ENCODE measurements around the gene GDAP1L1.

The GDAP1L1 gene

DNA sequence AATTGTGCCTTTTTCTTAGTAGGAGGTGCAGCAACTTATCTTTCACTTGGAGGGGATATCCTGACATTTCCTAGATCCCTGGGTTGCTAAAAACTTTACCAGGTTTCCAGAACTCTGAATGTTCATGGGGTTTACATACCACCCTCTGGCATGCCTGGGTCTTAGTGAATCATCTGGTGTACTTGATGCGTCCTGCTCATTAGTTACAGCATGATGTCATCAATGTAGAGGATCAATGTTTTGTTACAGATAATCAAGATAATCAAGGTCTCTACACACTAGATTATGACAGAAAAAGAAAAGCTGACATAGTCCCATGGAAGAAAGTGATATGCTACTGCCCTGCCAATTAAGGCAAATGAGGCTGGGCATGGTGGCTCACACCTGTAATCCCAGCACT lies 36.9 kb downstream of the GDAP1L1 start:
- Histone ChIP-seq H3K9ac (ENCODE audit: low read length) (no peak overlapping the region), H3K27me3 (ENCODE audit: insufficient read depth, low read length) (no peaks in the 10 kb centered on the region), H3K23ac (ENCODE audit: low read length) (no peak overlapping the region), H3K79me1 (ENCODE audit: low read length) (no peaks in the 10 kb centered on the region), H3K4ac (ENCODE audit: low read depth, low read length) (no peak overlapping the region), H3K9me3 (ENCODE audit: insufficient read depth, low read depth, low read length) (no peaks in the 10 kb centered on the region), H2BK5ac (ENCODE audit: low read depth, low read length, poor library complexity) (no peak overlapping the region), H3K27ac (ENCODE audit: low read depth, low read length) (no peak overlapping the region), H3K4me3 (ENCODE audit: low read depth, low read length) (no peak overlapping the region), H3K4me2 (ENCODE audit: low read length) (no peak overlapping the region), H2AK5ac (ENCODE audit: low read length) (no peak overlapping the region), H3K14ac (ENCODE audit: low read length) (no peak overlapping the region), H4K8ac (ENCODE audit: low read depth, low read length) (no peak overlapping the region), H3K4me1 (ENCODE audit: control insufficient read depth in 1 of 2, insufficient read depth in 2 of 2, low read length in 2 of 2) (no peaks in the 10 kb centered on the region), H2BK12ac (ENCODE audit: low read length) (no peak overlapping the region), H3K18ac (ENCODE audit: low read length) (no peak overlapping the region), H2AFZ (ENCODE audit: insufficient read depth, low read length, poor library complexity) (no peak overlapping the region), H4K12ac (ENCODE audit: low read depth, low read length) (no peak overlapping the region), H2BK120ac (ENCODE audit: insufficient read depth, low read length, poor library complexity) (no peak overlapping the region), H4K91ac (ENCODE audit: low read depth, low read length) (no peak overlapping the region), H3K79me2 (ENCODE audit: control insufficient read depth, insufficient read depth, low read length, poor library complexity) (no peaks in the 10 kb centered on the region), H3K36me3 (ENCODE audit: control insufficient read depth in 1 of 2, insufficient read depth in 2 of 2, low read length in 2 of 2) (no peaks in the 10 kb centered on the region)
- no peak for DNase-seq
- WGBS (ENCODE audit: extremely low coverage, insufficient coverage, insufficient read length): no CpG with 5 or more reads among the region's 1 CpG

GRCh38 chr20:44287272-44288097 lies 40.4 kb downstream of the GDAP1L1 start:
- no peak for DNase-seq
- WGBS (ENCODE audit: extremely low coverage, insufficient coverage, insufficient read length): no CpG with 5 or more reads among the region's 5 CpGs
- no peak overlapping the region for H3K4me3 ChIP-seq (ENCODE audit: low read depth, low read length)
- no peaks in the 10 kb centered on the region for H3K79me2 ChIP-seq (ENCODE audit: control insufficient read depth, insufficient read depth, low read length, poor library complexity)
- H2BK5ac ChIP-seq (ENCODE audit: low read depth, low read length, poor library complexity): no peak overlapping the region
- no peak overlapping the region for H2BK12ac ChIP-seq (ENCODE audit: low read length)
- no peak overlapping the region for H3K4ac ChIP-seq (ENCODE audit: low read depth, low read length)
- H3K9me3 ChIP-seq (ENCODE audit: insufficient read depth, low read depth, low read length): no peaks in the 10 kb centered on the region
- H3K4me2 ChIP-seq (ENCODE audit: low read length): no peak overlapping the region
- no peaks in the 10 kb centered on the region for H3K36me3 ChIP-seq (ENCODE audit: control insufficient read depth in 1 of 2, insufficient read depth in 2 of 2, low read length in 2 of 2)
- H3K4me1 ChIP-seq (ENCODE audit: control insufficient read depth in 1 of 2, insufficient read depth in 2 of 2, low read length in 2 of 2): no peaks in the 10 kb centered on the region
- no peak overlapping the region for H2AFZ ChIP-seq (ENCODE audit: insufficient read depth, low read length, poor library complexity)
- no peak overlapping the region for H3K27ac ChIP-seq (ENCODE audit: low read depth, low read length)
- no peak overlapping the region for H4K12ac ChIP-seq (ENCODE audit: low read depth, low read length)
- H4K91ac ChIP-seq (ENCODE audit: low read depth, low read length): no peak overlapping the region
- no peak overlapping the region for H3K23ac ChIP-seq (ENCODE audit: low read length)
- no peak overlapping the region for H3K14ac ChIP-seq (ENCODE audit: low read length)
- no peak overlapping the region for H2BK120ac ChIP-seq (ENCODE audit: insufficient read depth, low read length, poor library complexity)
- no peaks in the 10 kb centered on the region for H3K79me1 ChIP-seq (ENCODE audit: low read length)
- no peaks in the 10 kb centered on the region for H3K27me3 ChIP-seq (ENCODE audit: insufficient read depth, low read length)
- H4K8ac ChIP-seq (ENCODE audit: low read depth, low read length): no peak overlapping the region
- no peak overlapping the region for H3K18ac ChIP-seq (ENCODE audit: low read length)
- H2AK5ac ChIP-seq (ENCODE audit: low read length): no peak overlapping the region
- H3K9ac ChIP-seq (ENCODE audit: low read length): no peak overlapping the region

DNA sequence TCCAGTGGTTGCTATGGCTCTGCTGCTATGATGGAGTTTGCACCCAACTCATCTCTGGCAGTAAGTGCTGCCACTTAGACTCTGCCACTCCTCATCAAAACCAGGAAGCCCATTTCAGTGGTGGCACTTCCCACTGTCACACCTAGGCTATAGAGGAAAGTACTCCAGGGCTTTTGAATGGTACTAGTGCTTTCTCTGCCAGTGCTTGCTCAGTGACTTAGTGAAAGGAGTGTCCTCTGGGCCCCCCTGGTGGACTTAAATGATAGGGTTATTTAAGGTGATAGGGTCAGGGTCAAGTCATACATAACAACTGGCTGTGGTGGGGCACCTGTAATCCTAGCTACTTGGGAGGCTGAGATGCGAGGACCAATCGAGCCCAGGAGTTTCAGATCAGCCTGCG lies 41.1 kb downstream of the GDAP1L1 start:
- Histone ChIP-seq H3K4me3 (ENCODE audit: low read depth, low read length) (no peak overlapping the region), H3K27ac (ENCODE audit: low read depth, low read length) (no peak overlapping the region), H3K36me3 (ENCODE audit: control insufficient read depth in 1 of 2, insufficient read depth in 2 of 2, low read length in 2 of 2) (no peaks in the 10 kb centered on the region), H3K23ac (ENCODE audit: low read length) (no peak overlapping the region), H3K9ac (ENCODE audit: low read length) (no peak overlapping the region), H4K12ac (ENCODE audit: low read depth, low read length) (no peak overlapping the region), H4K8ac (ENCODE audit: low read depth, low read length) (no peak overlapping the region), H3K9me3 (ENCODE audit: insufficient read depth, low read depth, low read length) (no peaks in the 10 kb centered on the region), H3K18ac (ENCODE audit: low read length) (no peak overlapping the region), H3K4me1 (ENCODE audit: control insufficient read depth in 1 of 2, insufficient read depth in 2 of 2, low read length in 2 of 2) (no peaks in the 10 kb centered on the region), H2BK120ac (ENCODE audit: insufficient read depth, low read length, poor library complexity) (no peak overlapping the region), H4K91ac (ENCODE audit: low read depth, low read length) (no peak overlapping the region), H3K4ac (ENCODE audit: low read depth, low read length) (no peak overlapping the region), H2BK5ac (ENCODE audit: low read depth, low read length, poor library complexity) (no peak overlapping the region), H3K4me2 (ENCODE audit: low read length) (no peak overlapping the region), H2AK5ac (ENCODE audit: low read length) (no peak overlapping the region), H2BK12ac (ENCODE audit: low read length) (no peak overlapping the region), H2AFZ (ENCODE audit: insufficient read depth, low read length, poor library complexity) (no peak overlapping the region), H3K27me3 (ENCODE audit: insufficient read depth, low read length) (no peaks in the 10 kb centered on the region), H3K79me1 (ENCODE audit: low read length) (no peaks in the 10 kb centered on the region), H3K79me2 (ENCODE audit: control insufficient read depth, insufficient read depth, low read length, poor library complexity) (no peaks in the 10 kb centered on the region), H3K14ac (ENCODE audit: low read length) (no peak overlapping the region)
- WGBS (ENCODE audit: extremely low coverage, insufficient coverage, insufficient read length): no CpG with 5 or more reads among the region's 3 CpGs
- DNase-seq: no peak

DNA sequence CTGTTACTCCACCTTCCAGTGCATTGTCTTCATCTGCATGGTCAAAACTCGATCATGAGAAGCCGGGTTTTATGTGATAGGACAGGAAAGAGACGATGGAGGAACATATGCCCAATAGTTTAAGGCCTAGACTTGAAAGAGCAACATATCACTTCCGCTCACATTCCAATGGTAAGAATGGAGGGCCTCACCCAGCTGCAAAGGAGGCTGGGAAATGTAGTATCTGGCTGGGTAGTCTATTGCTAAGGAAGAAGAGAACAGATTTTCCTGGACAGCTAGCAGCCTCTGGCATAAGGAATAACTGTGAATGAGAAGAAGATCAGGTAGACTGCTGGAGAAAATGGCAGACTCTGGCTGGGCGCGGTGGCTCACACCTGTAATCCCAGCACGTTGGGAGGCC lies 44.6 kb downstream of the GDAP1L1 start:
- no peak overlapping the region for H4K12ac ChIP-seq (ENCODE audit: low read depth, low read length)
- H2AK5ac ChIP-seq (ENCODE audit: low read length): no peak overlapping the region
- no peaks in the 10 kb centered on the region for H3K27me3 ChIP-seq (ENCODE audit: insufficient read depth, low read length)
- no peak overlapping the region for H3K4me2 ChIP-seq (ENCODE audit: low read length)
- no peak overlapping the region for H3K4me3 ChIP-seq (ENCODE audit: low read depth, low read length)
- H2BK120ac ChIP-seq (ENCODE audit: insufficient read depth, low read length, poor library complexity): no peak overlapping the region
- H3K9ac ChIP-seq (ENCODE audit: low read length): no peak overlapping the region
- H3K4me1 ChIP-seq (ENCODE audit: control insufficient read depth in 1 of 2, insufficient read depth in 2 of 2, low read length in 2 of 2): peaks cover 4 to 6% of the 10 kb centered on the region in 2 experiments
- no peak overlapping the region for H2BK5ac ChIP-seq (ENCODE audit: low read depth, low read length, poor library complexity)
- no peak overlapping the region for H4K91ac ChIP-seq (ENCODE audit: low read depth, low read length)
- H3K4ac ChIP-seq (ENCODE audit: low read depth, low read length): no peak overlapping the region
- no peak overlapping the region for H3K23ac ChIP-seq (ENCODE audit: low read length)
- H3K79me2 ChIP-seq (ENCODE audit: control insufficient read depth, insufficient read depth, low read length, poor library complexity): no peaks in the 10 kb centered on the region
- no peak overlapping the region for H3K18ac ChIP-seq (ENCODE audit: low read length)
- no peak overlapping the region for H4K8ac ChIP-seq (ENCODE audit: low read depth, low read length)
- no peak for DNase-seq
- no peaks in the 10 kb centered on the region for H3K36me3 ChIP-seq (ENCODE audit: control insufficient read depth in 1 of 2, insufficient read depth in 2 of 2, low read length in 2 of 2)
- H3K79me1 ChIP-seq (ENCODE audit: low read length): no peaks in the 10 kb centered on the region
- no peak overlapping the region for H3K27ac ChIP-seq (ENCODE audit: low read depth, low read length)
- no peak overlapping the region for H2BK12ac ChIP-seq (ENCODE audit: low read length)
- no peaks in the 10 kb centered on the region for H3K9me3 ChIP-seq (ENCODE audit: insufficient read depth, low read depth, low read length)
- WGBS (ENCODE audit: extremely low coverage, insufficient coverage, insufficient read length): no CpG with 5 or more reads among the region's 7 CpGs
- H2AFZ ChIP-seq (ENCODE audit: insufficient read depth, low read length, poor library complexity): no peak overlapping the region
- H3K14ac ChIP-seq (ENCODE audit: low read length): no peak overlapping the region
